Pancreas (tissue), 10 donors: Measurements from ENCODE around the gene MBD6. TPM values are rescaled to one million over a fixed set of nuclear protein-coding genes. Genes with fewer than 3 reads are reported as not detected.
A peak's percentile ranks its signal among the peaks of the same experiment; 100 is the strongest.

Experiments
- ATAC-seq, 4 donors: fragments of 200-7000 bp; cut with Tn5 transposase; one replicate each; pipeline versions ENCODE4 v1.8.0 to v1.9.1; 2020; ENCODE audit warnings: mild to moderate bottlenecking in 4 of 4, moderate library complexity in 4 of 4
- DNase-seq, 6 donors: peaks; one replicate each; pipeline ENCODE4 v3.0.0-alpha.2; 2020
- FAIRE-seq: peaks from 2 replicates; lab custom pipeline; 2012; peaks lifted over from hg19 to GRCh38; lab: Jason Lieb, UNC
- H3K27ac ChIP-seq, 4 donors: fragments of 200-600 bp; sonication (generic); 1 replicate in 3 of 4; 2 replicates in 1 of 4; pipeline versions ENCODE4 v1.5.0 to v1.8.0; 2020
- H3K27me3 ChIP-seq, 4 donors: fragments of 200-600 bp; one replicate each; pipeline ENCODE4 v1.8.0; 2021
- H3K36me3 ChIP-seq, 3 donors: fragments of 200-600 bp; sonication (generic) in 1 of 3; one replicate each; pipeline versions ENCODE4 v1.5.0 to v1.8.0; 2020 to 2021
- H3K4me1 ChIP-seq, 3 donors: fragments of 200-600 bp; one replicate each; pipeline ENCODE4 v1.8.0; 2021
- H3K4me3 ChIP-seq, 4 donors: fragments of 200-600 bp; sonication (generic) in 2 of 4; one replicate each; pipeline versions ENCODE4 v1.5.0 to v1.8.0; 2020 to 2021
- H3K9me3 ChIP-seq, 4 donors: fragments of 200-600 bp; one replicate each; pipeline ENCODE4 v1.8.0; 2021
- WGBS, 2 donors: extraction: QIAGEN DNeasy Blood & Tissue Kit; methylation state at CpG; one replicate each; pipeline ENCODE4 v1.1.7; 2013; 5-methylcytosine and 5-hydroxymethylcytosine counted together
- intact Hi-C, 3 donors: fragments of 100-400 bp; cut with DNase I; formaldehyde crosslinking; loops; one replicate each; pipeline versions ENCODE4 v1.11.1 to v1.14.2; 2022
- polyA plus RNA-seq, 2 donors: library from polyadenylated mRNA; stranded (reverse); fragments of 200-250 nt; gene quantifications; one replicate each; pipeline ENCODE4 v1.2.3, GENCODE V29; 2013
- total RNA-seq, 6 donors: library from RNA; stranded (reverse); fragmentation: NEBNext Ultra II Directional in 4 of 6; extraction: Animal tissue kit (Norgen Biotek cat#: 25700) in 4 of 6; gene quantifications; one replicate each; pipeline versions ENCODE4 v1.2.1 to v1.2.4, GENCODE V29; 2021 to 2023
- TF ChIP-seq, protein P1 (sequence below), 4 donors: fragments of 200-600 bp; sonication (generic) in 3 of 4; IDR thresholded peaks; one replicate each; pipeline versions ENCODE4 v1.5.0 to v1.8.0; 2021; ENCODE audit warnings: antibody characterized with exemption in 4 of 4
- donor health status: healthy with polysubstance abuse.
- donor health status: DM: no; HTN: no; CAD: no; lungs with moderate emphysema.
- donor health status: DM: no; HTN: no; CAD: no.
- donor health status: control.
- donor health status: control.
- donor health status: Bipolar disorder and iron deficiency.
- donor health status: DM: yes; HTN: yes; CAD: no.
- donor health status: DM: no; HTN: no; CAD: no.
- donor health status: DM: no; HTN: no; CAD: no.
- donor health status: DM: yes; HTN: yes; CAD: no.

Gene MBD6
- total and polyA plus RNA-seq, 8 donors, result 37.4 to 87.1 (median 51.9) TPM

DNA sequence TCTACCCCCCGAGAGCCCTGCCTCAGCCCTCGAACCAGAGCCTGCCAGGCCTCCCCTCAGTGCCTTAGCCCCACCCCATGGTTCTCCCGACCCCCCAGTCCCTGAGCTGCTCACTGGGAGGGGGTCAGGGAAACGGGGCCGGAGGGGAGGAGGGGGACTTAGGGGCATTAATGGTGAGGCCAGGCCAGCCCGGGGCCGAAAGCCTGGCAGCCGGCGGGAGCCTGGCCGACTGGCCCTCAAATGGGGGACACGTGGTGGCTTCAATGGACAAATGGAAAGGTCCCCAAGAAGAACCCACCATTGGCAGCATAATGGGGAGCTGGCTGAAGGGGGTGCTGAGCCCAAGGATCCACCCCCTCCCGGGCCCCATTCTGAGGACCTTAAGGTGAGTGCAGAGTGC lies 5.6 kb downstream of the MBD6 start:
- Histone ChIP-seq H3K27me3 (no peaks in the 10 kb centered on the region), H3K27ac (no peak overlapping the region), H3K9me3 (no peaks in the 10 kb centered on the region), H3K36me3 (peaks cover 6 to 60% (median 25%) of the 10 kb centered on the region in 3 donors), H3K4me1 (peaks cover 9 to 14% (median 10%) of the 10 kb centered on the region in 3 donors), H3K4me3 (no peak overlapping the region)
- DNase-seq (peak in 1 of 6 donors; percentile 62), FAIRE-seq (no peak), ATAC-seq (no peak)
- intact Hi-C loops, result no loop called here
- WGBS, 2 donors, result 84 to 86% methylated on average over 12 of the region's 12 CpGs
- TF ChIP-seq, protein P1, sequence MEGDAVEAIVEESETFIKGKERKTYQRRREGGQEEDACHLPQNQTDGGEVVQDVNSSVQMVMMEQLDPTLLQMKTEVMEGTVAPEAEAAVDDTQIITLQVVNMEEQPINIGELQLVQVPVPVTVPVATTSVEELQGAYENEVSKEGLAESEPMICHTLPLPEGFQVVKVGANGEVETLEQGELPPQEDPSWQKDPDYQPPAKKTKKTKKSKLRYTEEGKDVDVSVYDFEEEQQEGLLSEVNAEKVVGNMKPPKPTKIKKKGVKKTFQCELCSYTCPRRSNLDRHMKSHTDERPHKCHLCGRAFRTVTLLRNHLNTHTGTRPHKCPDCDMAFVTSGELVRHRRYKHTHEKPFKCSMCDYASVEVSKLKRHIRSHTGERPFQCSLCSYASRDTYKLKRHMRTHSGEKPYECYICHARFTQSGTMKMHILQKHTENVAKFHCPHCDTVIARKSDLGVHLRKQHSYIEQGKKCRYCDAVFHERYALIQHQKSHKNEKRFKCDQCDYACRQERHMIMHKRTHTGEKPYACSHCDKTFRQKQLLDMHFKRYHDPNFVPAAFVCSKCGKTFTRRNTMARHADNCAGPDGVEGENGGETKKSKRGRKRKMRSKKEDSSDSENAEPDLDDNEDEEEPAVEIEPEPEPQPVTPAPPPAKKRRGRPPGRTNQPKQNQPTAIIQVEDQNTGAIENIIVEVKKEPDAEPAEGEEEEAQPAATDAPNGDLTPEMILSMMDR (IDR thresholded peaks at IDR 0.05), result no peak

DNA sequence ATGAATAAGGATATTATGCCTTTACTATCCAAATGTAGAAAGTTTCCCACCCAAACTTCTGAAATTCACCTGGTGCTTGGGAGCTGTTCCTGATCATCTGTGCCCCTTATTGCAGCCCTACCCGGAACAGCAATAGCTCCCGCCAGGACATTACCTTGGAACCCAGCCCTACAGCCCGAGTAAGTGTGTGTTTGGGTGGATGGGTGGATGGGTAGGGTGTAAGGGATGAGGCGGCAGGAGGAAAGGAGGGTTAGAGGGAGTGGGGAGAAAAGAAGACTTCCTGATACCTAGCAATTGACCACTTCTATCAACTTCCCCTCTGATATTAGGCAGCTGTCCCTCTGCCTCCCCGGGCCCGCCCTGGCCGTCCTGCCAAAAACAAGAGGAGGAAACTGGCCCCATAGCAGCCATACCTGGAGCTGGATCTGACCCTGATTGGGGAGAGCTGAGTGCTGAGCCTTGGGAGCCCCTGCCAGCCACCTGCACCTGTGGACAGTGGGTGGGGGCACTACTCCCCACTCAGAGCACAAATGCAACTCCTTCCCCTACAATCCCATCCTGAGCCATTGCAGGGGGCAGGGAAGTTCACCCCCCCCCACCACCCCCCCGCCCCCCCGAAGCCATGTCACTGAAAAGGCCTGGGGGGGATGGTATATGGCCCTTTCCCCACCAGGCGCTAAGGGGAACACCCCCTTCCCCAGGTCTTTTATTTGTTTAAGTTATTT lies 6.4 kb downstream of the MBD6 start:
- no peaks in the 10 kb centered on the region for H3K27me3 ChIP-seq
- peaks cover 6 to 68% (median 28%) of the 10 kb centered on the region in 3 donors for H3K36me3 ChIP-seq
- H3K4me3 ChIP-seq, result no peak overlapping the region
- no peak for DNase-seq
- intact Hi-C loops, result no loop called here
- ATAC-seq, result no peak
- H3K4me1 ChIP-seq, result peaks cover 3 to 8% (median 5%) of the 10 kb centered on the region in 3 donors
- TF ChIP-seq, protein P1 (IDR thresholded peaks at IDR 0.05), result no peak
- H3K27ac ChIP-seq, result no peak overlapping the region
- H3K9me3 ChIP-seq, result no peaks in the 10 kb centered on the region
- 69 to 73% methylated on average over 10 of the region's 10 CpGs for WGBS, 2 donors
- no peak for FAIRE-seq

DNA sequence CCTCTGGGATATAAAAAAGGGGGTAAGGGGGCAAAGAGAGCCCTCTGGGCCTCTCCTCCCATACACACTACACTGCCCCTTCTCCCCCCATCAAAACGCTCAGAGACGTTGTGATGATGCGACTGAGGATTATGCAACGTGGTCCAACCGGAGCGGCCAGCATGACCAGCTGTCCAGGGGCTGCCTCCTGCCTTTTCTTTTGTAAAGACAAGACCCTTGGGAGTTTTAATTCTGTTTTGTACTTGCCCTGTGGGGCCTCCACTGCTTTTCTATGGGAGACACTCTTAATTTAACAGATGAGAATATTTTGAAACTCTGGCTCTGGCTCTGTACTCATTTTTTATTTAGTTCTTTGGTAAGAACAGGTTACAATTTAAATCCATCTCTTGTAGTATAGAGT lies 7.2 kb downstream of the MBD6 start:
- intact Hi-C loops, result no loop called here
- Histone ChIP-seq H3K4me3 (no peak overlapping the region), H3K27me3 (no peaks in the 10 kb centered on the region), H3K36me3 (peaks cover 6 to 76% (median 36%) of the 10 kb centered on the region in 3 donors), H3K9me3 (no peaks in the 10 kb centered on the region), H3K27ac (no peak overlapping the region), H3K4me1 (no peaks in the 10 kb centered on the region)
- TF ChIP-seq, protein P1 (IDR thresholded peaks at IDR 0.05), result no peak
- DNase-seq, result no peak
- no peak for ATAC-seq
- WGBS, 2 donors, result 75 to 78% methylated on average over 6 of the region's 6 CpGs
- no peak for FAIRE-seq

DNA sequence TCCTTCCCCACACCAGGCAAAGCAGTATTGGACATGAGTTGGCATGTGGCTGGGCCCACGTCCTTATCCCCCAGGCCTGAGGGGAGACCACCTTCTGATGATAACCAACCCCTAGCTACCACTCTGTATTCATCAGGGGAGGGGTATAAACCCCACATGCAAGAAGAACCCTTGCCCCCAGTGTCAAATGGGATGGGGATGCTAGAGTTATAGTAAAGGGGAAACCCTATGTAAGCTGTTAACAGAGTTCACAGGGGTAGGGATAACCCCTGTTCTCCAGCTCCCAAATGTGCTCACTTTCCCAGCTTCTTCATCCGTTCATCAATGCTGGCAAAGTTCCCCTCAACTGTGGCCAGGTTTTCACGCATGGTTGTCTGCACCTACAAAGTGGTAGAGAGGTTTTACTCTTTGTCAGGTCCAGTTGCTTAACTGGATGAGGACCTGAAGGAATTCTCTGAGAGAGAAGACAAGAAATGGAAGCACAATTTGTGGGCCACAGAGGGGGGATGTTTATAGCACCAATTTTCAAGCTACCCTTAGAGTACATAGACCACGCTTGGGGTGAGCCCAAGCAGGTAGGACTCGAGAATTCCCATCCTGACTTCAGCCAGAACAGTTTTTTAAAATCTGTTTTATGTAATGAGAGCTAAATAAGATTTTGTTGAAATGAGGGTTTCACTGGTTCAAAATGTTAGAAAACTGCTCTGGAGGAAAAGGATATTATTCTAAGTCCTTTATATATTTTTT lies 7.9 kb downstream of the MBD6 start:
- no peak for FAIRE-seq
- Histone ChIP-seq H3K36me3 (peaks cover 6 to 79% (median 38%) of the 10 kb centered on the region in 3 donors), H3K4me3 (no peak overlapping the region), H3K27me3 (no peaks in the 10 kb centered on the region), H3K27ac (no peak overlapping the region), H3K9me3 (no peaks in the 10 kb centered on the region), H3K4me1 (no peaks in the 10 kb centered on the region)
- intact Hi-C loops, result no loop called here
- WGBS, 2 donors, result 77 to 80% methylated on average over 5 of the region's 5 CpGs
- DNase-seq, result no peak
- TF ChIP-seq, protein P1 (IDR thresholded peaks at IDR 0.05), result no peak
- no peak for ATAC-seq
